HG03432 (cell line): Measurements from ENCODE around the gene CLDN24.
A peak's percentile ranks its signal among the peaks of the same experiment; 100 is the strongest.
"Not testable (repeated sequence)": the region's sequence is repeated elsewhere in the genome, so short reads cannot be mapped to it uniquely, and the experiment has no call there.

ENCODE experiments used
- ATAC-seq: cut with Tn5 transposase; IDR thresholded peaks from one replicate; pipeline ENCODE4 v1.9.1; 2021; ENCODE audit warnings: mild to moderate bottlenecking, moderate library complexity; ENCODE audit not compliant: unreplicated experiment

The CLDN24 gene

GRCh38 chr4:183347566-183347965 is 25.3 kb upstream of the CLDN24 start:
- no peak for ATAC-seq

GRCh38 chr4:183347146-183347545 is 24.9 kb upstream of the CLDN24 start:
- no peak for ATAC-seq

GRCh38 chr4:183345261-183345660 is 23.0 kb upstream of the CLDN24 start:
- no peak for ATAC-seq

GRCh38 chr4:183344523-183345255 is 22.5 kb upstream of the CLDN24 start:
- ATAC-seq = no peak

- no peak for ATAC-seq
Observed at GRCh38 chr4:183343730-183344129, 21.5 kb upstream of the CLDN24 start.

GRCh38 chr4:183342541-183343533 is 20.6 kb upstream of the CLDN24 start:
- no peak for ATAC-seq

- no peak for ATAC-seq
Observed at GRCh38 chr4:183337833-183338232, 15.6 kb upstream of the CLDN24 start.

- no peak for ATAC-seq
Observed at GRCh38 chr4:183337349-183337748, 15.1 kb upstream of the CLDN24 start.

- ATAC-seq = peak; percentile 53
Observed at GRCh38 chr4:183335369-183335940, 13.2 kb upstream of the CLDN24 start.

GRCh38 chr4:183333983-183334382 is 11.8 kb upstream of the CLDN24 start:
- ATAC-seq = no peak

GRCh38 chr4:183333202-183333601 is 11.0 kb upstream of the CLDN24 start:
- no peak for ATAC-seq

GRCh38 chr4:183332447-183332846 is 10.2 kb upstream of the CLDN24 start:
- no peak for ATAC-seq

- no peak for ATAC-seq
Observed at GRCh38 chr4:183330841-183331240, 8.6 kb upstream of the CLDN24 start.

GRCh38 chr4:183329954-183330742 is 7.9 kb upstream of the CLDN24 start:
- no peak for ATAC-seq

- ATAC-seq = no peak
Observed at GRCh38 chr4:183329244-183329643, 7.0 kb upstream of the CLDN24 start.

- ATAC-seq = no peak
Observed at GRCh38 chr4:183328832-183329231, 6.6 kb upstream of the CLDN24 start.

- ATAC-seq = no peak
Observed at GRCh38 chr4:183327827-183328226, 5.6 kb upstream of the CLDN24 start.

GRCh38 chr4:183326853-183327252 is 4.6 kb upstream of the CLDN24 start:
- no peak for ATAC-seq

- ATAC-seq = not testable (repeated sequence)
Observed at GRCh38 chr4:183326387-183326786, 4.2 kb upstream of the CLDN24 start.

GRCh38 chr4:183324619-183325018 is 2.4 kb upstream of the CLDN24 start:
- ATAC-seq = no peak

- not testable (repeated sequence) for ATAC-seq
Observed at GRCh38 chr4:183324056-183324455, 1.8 kb upstream of the CLDN24 start.
